SU-DHL-6 (cell line): ENCODE data around the gene MACF1.

Experiments
- H2AFZ ChIP-seq: fragments of 200-600 bp; sonication (generic); 2 replicates; pipeline ENCODE4 v1.6.1; 2014; ENCODE audit warnings: low read depth, mild to moderate bottlenecking, moderate library complexity, mixed read lengths, antibody characterized with exemption, low read length; ENCODE audit not compliant: severe bottlenecking
- H3F3A ChIP-seq: fragments of 200-600 bp; shearing (Covaris generic); 2 replicates; pipeline ENCODE4 v1.6.0; 2016; ENCODE audit warnings: antibody characterized with exemption, mild to moderate bottlenecking; ENCODE audit not compliant: insufficient read depth
- H3K27ac ChIP-seq: fragments of 200-600 bp; sonication (generic); 2 replicates; pipeline ENCODE4 v1.5.1; 2016; ENCODE audit warnings: low read depth, mild to moderate bottlenecking, low read length, moderate library complexity, mixed read lengths
- H3K27me3 ChIP-seq: fragments of 200-600 bp; sonication (generic), shearing (Covaris generic); 2 replicates; pipeline ENCODE4 v1.6.0; 2014; ENCODE audit warnings: mild to moderate bottlenecking, low read length
- H3K36me3 ChIP-seq: fragments of 200-600 bp; sonication (generic); 2 replicates; pipeline ENCODE4 v1.6.1; 2014; ENCODE audit warnings: mild to moderate bottlenecking, low read length, mixed read lengths
- H3K4me2 ChIP-seq: fragments of 300-600, 200-600 bp; shearing (Covaris generic), sonication (generic); 2 replicates; pipeline ENCODE4 v1.6.0; 2014; ENCODE audit warnings: low read length, low read depth, mild to moderate bottlenecking; ENCODE audit not compliant: poor library complexity, severe bottlenecking
- H3K4me3 ChIP-seq: fragments of 200-600 bp; sonication (generic); 2 replicates; pipeline ENCODE4 v1.5.1; 2014; ENCODE audit warnings: antibody characterized with exemption, low read length, mild to moderate bottlenecking, mixed read lengths; ENCODE audit not compliant: insufficient read depth, poor library complexity, severe bottlenecking
- H3K79me2 ChIP-seq: fragments of 200-600 bp; sonication (generic); 2 replicates; pipeline ENCODE4 v1.6.1; 2014; ENCODE audit warnings: mild to moderate bottlenecking, low read length, moderate library complexity; ENCODE audit not compliant: insufficient read depth
- H3K9ac ChIP-seq: fragments of 200-600 bp; sonication (generic); 2 replicates; pipeline ENCODE4 v1.7.0; 2014; ENCODE audit warnings: mild to moderate bottlenecking, low read length
- H3K9me2 ChIP-seq: fragments of 200-600 bp; sonication (generic); replicated peaks from 2 replicates; pipeline ENCODE4 v1.6.1; 2014; ENCODE audit warnings: low read length; ENCODE audit not compliant: insufficient read depth
- H3K9me3 ChIP-seq: fragments of 200-600 bp; sonication (generic); 2 replicates; pipeline ENCODE4 v1.6.1; 2014; ENCODE audit warnings: low read length, mixed read lengths; ENCODE audit not compliant: insufficient read depth
- H4K20me1 ChIP-seq: fragments of 200-600 bp; sonication (generic); 2 replicates; pipeline ENCODE4 v1.6.1; 2014; ENCODE audit warnings: low read depth, mild to moderate bottlenecking, antibody characterized with exemption, low read length, moderate library complexity, mixed read lengths
- CTCF ChIP-seq: fragments of 200-600 bp; sonication (generic); IDR thresholded peaks from one replicate; pipeline ENCODE4 v1.5.1; 2017; ENCODE audit warnings: antibody characterized with exemption, mild to moderate bottlenecking, low read length, moderate library complexity; ENCODE audit not compliant: insufficient read depth, poor library complexity, severe bottlenecking
- EZH2phosphoT487 ChIP-seq: fragments of 200-600 bp; sonication (generic), shearing (Covaris generic); conservative IDR thresholded peaks from 2 replicates; pipeline ENCODE4 v1.6.1; 2018; ENCODE audit warnings: mild to moderate bottlenecking, antibody characterized with exemption, low read length, moderate library complexity, mixed read lengths

MACF1 gene

GRCh38 chr1:39505289-39505688 lies 300.8 kb downstream of the MACF1 start:
- Histone ChIP-seq H2AFZ (no peak overlapping the region), H3K9ac (no peak overlapping the region), H3K36me3 (no peaks in the 10 kb centered on the region), H3K27ac (no peak overlapping the region), H3K4me3 (no peak overlapping the region), H3F3A (no peaks in the 10 kb centered on the region), H3K9me3 (no peaks in the 10 kb centered on the region), H3K27me3 (no peaks in the 10 kb centered on the region), H4K20me1 (no peaks in the 10 kb centered on the region), H3K79me2 (no peaks in the 10 kb centered on the region), H3K9me2 (no peaks in the 10 kb centered on the region), H3K4me2 (no peak overlapping the region)
- TF ChIP-seq CTCF, result no peak
- TF ChIP-seq EZH2phosphoT487, result no peak

DNA sequence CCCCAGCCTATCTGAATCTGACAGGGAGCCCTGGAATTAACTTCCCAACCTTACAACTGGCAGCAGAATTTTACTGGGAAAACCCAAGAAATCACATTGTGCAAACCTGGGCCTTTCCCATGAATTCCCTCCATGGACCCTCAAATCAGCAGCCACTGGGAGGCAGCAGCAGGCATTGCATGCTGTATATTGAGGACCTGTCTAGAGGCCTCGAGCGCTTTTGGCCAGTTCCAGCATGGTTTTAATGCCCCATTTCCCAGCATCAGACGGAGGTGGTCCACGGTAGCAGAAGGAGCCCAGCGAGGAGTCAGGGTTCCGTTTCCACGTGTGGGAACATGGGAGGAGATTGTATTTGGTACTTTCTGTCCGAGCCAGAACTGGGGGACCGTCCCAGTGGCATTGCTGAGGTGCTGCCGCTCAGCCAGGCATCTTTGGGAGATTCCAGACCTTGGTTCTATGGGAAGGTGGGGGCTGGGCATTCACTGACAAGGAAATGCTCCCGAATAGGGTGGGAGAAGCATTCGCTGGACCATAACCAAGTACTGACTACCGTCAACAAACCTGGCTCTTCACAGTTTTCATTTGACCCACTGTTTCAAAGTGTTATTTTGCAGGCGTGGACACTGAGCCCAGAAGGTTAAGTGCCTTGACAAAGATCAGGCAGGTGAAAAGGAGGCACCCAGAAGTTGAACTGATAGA lies 302.9 kb downstream of the MACF1 start:
- Histone ChIP-seq H3K36me3 (no peaks in the 10 kb centered on the region), H3K4me3 (no peak overlapping the region), H2AFZ (no peak overlapping the region), H3K9me3 (no peaks in the 10 kb centered on the region), H3F3A (no peaks in the 10 kb centered on the region), H3K9me2 (no peaks in the 10 kb centered on the region), H3K27me3 (no peaks in the 10 kb centered on the region), H3K79me2 (no peaks in the 10 kb centered on the region), H3K9ac (no peak overlapping the region), H3K4me2 (no peak overlapping the region), H3K27ac (no peak overlapping the region), H4K20me1 (no peaks in the 10 kb centered on the region)
- no peak for TF ChIP-seq CTCF
- no peak for TF ChIP-seq EZH2phosphoT487

DNA sequence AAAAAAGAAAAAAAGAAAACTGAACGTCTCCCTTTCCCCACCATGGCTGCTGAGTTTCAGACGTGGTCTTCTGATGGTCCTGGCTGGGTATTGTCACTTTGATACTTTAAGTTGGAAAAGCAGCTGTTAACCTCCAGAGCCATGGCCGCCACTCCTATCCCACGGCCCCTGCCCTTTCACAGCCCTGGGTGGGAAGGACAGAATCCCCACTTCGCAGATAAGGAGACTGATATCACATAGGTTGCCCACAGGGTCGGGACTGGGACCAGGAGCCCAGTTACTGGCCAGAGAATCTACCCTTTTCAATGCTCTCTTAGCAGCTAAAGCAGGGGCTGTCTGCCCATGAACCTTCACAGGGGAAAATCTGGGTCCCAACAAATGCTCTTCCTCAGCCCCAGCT lies 303.8 kb downstream of the MACF1 start:
- no peak overlapping the region for H3K9ac ChIP-seq
- H3K4me2 ChIP-seq, result no peak overlapping the region
- no peaks in the 10 kb centered on the region for H3F3A ChIP-seq
- no peak overlapping the region for H3K4me3 ChIP-seq
- no peak overlapping the region for H2AFZ ChIP-seq
- H3K36me3 ChIP-seq, result no peaks in the 10 kb centered on the region
- H3K9me2 ChIP-seq, result no peaks in the 10 kb centered on the region
- no peaks in the 10 kb centered on the region for H4K20me1 ChIP-seq
- no peak overlapping the region for H3K27ac ChIP-seq
- no peaks in the 10 kb centered on the region for H3K9me3 ChIP-seq
- H3K79me2 ChIP-seq, result no peaks in the 10 kb centered on the region
- H3K27me3 ChIP-seq, result no peaks in the 10 kb centered on the region
- no peak for TF ChIP-seq CTCF
- no peak for TF ChIP-seq EZH2phosphoT487
